Gastrocnemius medialis (tissue), 4 donors: ENCODE data around the gene INPP5D.

Experiments
- POLR2A ChIP-seq, 2 donors: fragments of 450-650 bp; IDR thresholded peaks; one replicate each; pipeline ENCODE4 v1.6.1; 2017; ENCODE audit warnings: antibody characterized with exemption in 2 of 2, mild to moderate bottlenecking in 2 of 2, moderate library complexity in 2 of 2
- TF ChIP-seq, protein P1 (sequence below), 5 experiments: fragments of 450-650 bp in 3 of 5; fragments of 200-600 bp in 2 of 5; sonication (generic) in 2 of 5; IDR thresholded peaks in 4 of 5; conservative IDR thresholded peaks in 1 of 5; 1 replicate in 4 of 5; 2 replicates in 1 of 5; pipeline ENCODE4 v1.5.1; 2016 to 2019; ENCODE audit warnings: antibody characterized with exemption in 5 of 5, mild to moderate bottlenecking in 3 of 5, moderate library complexity in 3 of 5

DNA sequence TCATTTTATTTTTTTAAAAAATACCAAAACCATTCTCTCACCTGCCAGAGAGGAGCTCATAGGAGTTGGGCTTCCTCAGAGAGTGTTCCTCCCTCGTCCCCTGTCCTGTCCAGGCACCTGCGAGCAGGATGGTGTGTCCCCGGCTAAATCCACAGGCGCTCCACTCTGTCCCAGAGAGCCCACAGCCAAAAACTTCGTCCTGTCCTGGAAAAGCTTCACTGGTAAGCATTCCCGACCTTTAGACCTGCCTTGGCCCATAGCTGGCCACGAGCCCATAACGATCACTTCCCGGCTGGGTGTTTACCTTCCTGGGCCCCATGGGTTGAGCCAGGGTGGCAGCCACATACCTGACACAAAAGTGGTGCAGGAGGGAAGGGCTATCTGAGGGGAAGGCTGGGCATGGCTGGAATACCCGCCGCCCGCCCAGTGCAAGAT lies 47.1 kb upstream of the INPP5D start, which contains the start of gene NGEF:
- TF ChIP-seq, protein P1, sequence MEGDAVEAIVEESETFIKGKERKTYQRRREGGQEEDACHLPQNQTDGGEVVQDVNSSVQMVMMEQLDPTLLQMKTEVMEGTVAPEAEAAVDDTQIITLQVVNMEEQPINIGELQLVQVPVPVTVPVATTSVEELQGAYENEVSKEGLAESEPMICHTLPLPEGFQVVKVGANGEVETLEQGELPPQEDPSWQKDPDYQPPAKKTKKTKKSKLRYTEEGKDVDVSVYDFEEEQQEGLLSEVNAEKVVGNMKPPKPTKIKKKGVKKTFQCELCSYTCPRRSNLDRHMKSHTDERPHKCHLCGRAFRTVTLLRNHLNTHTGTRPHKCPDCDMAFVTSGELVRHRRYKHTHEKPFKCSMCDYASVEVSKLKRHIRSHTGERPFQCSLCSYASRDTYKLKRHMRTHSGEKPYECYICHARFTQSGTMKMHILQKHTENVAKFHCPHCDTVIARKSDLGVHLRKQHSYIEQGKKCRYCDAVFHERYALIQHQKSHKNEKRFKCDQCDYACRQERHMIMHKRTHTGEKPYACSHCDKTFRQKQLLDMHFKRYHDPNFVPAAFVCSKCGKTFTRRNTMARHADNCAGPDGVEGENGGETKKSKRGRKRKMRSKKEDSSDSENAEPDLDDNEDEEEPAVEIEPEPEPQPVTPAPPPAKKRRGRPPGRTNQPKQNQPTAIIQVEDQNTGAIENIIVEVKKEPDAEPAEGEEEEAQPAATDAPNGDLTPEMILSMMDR (IDR thresholded peaks at IDR 0.05 in 4 of 5, conservative IDR thresholded peaks at IDR 0.05 in 1 of 5): no peak
- TF ChIP-seq POLR2A (IDR thresholded peaks at IDR 0.05): no peak
